Fibroblast of lung (primary cell): ENCODE data around the gene ZFYVE1. TPM values are rescaled to one million over a fixed set of nuclear protein-coding genes. Genes with fewer than 3 reads are reported as not detected.
A peak's percentile ranks its signal among the peaks of the same experiment; 100 is the strongest.
"Not testable (repeated sequence)": the region's sequence is repeated elsewhere in the genome, so short reads cannot be mapped to it uniquely, and the experiment has no call there.

Source experiments
- DNase-seq, 2 donors: peaks; one replicate each; pipeline versions ENCODE4 v3.0.0 to v3.0.0-alpha.2; 2010; ENCODE audit warnings: low read depth in 2 of 2
- H2AFZ ChIP-seq: 2 replicates; pipeline ENCODE4 v1.5.1; 2012; ENCODE audit warnings: low read length, control low read depth, inconsistent platforms
- H3K27ac ChIP-seq: 2 replicates; pipeline ENCODE4 v1.5.1; 2011; ENCODE audit warnings: low read length, control low read depth; ENCODE audit not compliant: insufficient read depth
- H3K27me3 ChIP-seq: 2 replicates; pipeline ENCODE4 v1.5.1; 2011; ENCODE audit warnings: mild to moderate bottlenecking, low read length; ENCODE audit not compliant: control insufficient read depth, insufficient read depth
- H3K36me3 ChIP-seq: 2 replicates; pipeline ENCODE4 v1.5.1; 2011; ENCODE audit warnings: low read length; ENCODE audit not compliant: control insufficient read depth, insufficient read depth
- H3K4me1 ChIP-seq: 2 replicates; pipeline ENCODE4 v1.5.1; 2011; ENCODE audit warnings: low read length; ENCODE audit not compliant: control insufficient read depth, insufficient read depth; ENCODE audit errors: extremely low read depth
- H3K4me2 ChIP-seq: 2 replicates; pipeline ENCODE4 v1.5.1; 2011; ENCODE audit warnings: low read length, control low read depth; ENCODE audit not compliant: insufficient read depth; ENCODE audit errors: extremely low read depth
- H3K4me3 ChIP-seq, 4 experiments: fragments of 200-600 bp in 1 of 4; sonication (generic) in 1 of 4; replicated peaks in 1 of 4; 2 replicates each; pipeline ENCODE4 v1.5.1; 2011 to 2016; ENCODE audit warnings: low read length in 4 of 4, low read depth in 3 of 4, mild to moderate bottlenecking in 3 of 4, control low read depth in 2 of 4, inconsistent platforms in 1 of 4, mixed read lengths in 1 of 4; ENCODE audit not compliant: insufficient read depth in 1 of 4; ENCODE audit errors: control extremely low read depth in 1 of 4
- H3K79me2 ChIP-seq: 2 replicates; pipeline ENCODE4 v1.5.1; 2012; ENCODE audit warnings: mild to moderate bottlenecking, low read length, inconsistent platforms; ENCODE audit not compliant: control insufficient read depth, insufficient read depth
- H3K9ac ChIP-seq: 2 replicates; pipeline ENCODE4 v1.5.1; 2011; ENCODE audit warnings: mild to moderate bottlenecking, low read length, control low read depth; ENCODE audit not compliant: insufficient read depth
- H3K9me3 ChIP-seq: 2 replicates; pipeline ENCODE4 v1.5.1; 2012; ENCODE audit warnings: low read depth, low read length; ENCODE audit not compliant: control insufficient read depth, insufficient read depth
- H4K20me1 ChIP-seq: 2 replicates; pipeline ENCODE4 v1.5.1; 2011; ENCODE audit warnings: low read length; ENCODE audit not compliant: control insufficient read depth, insufficient read depth; ENCODE audit errors: extremely low read depth
- EZH2 ChIP-seq: IDR thresholded peaks from 2 replicates; pipeline ENCODE4 v1.5.1; 2012; ENCODE audit warnings: low read length, control low read depth, mild to moderate bottlenecking; ENCODE audit errors: missing control alignments
- polyA plus RNA-seq, 2 donors: library from polyadenylated mRNA; depleted of rRNA in 1 of 2; stranded (reverse) in 1 of 2; unstranded in 1 of 2; fragments of >200 nt; gene quantifications; 2 replicates each; pipeline ENCODE4 v1.2.1, GENCODE V29; 2011 to 2012; ENCODE audit warnings: missing spikeins in 1 of 2
- total RNA-seq: library from RNA; depleted of rRNA; stranded (reverse); fragments of >200 nt; gene quantifications from 2 replicates; pipeline ENCODE4 v1.2.1, GENCODE V29; 2014
- TF ChIP-seq, protein P1 (sequence below), 2 donors: IDR thresholded peaks in 1 of 2; conservative IDR thresholded peaks in 1 of 2; 1 replicate in 1 of 2; 2 replicates in 1 of 2; pipeline ENCODE4 v1.5.1; 2011 to 2012; ENCODE audit warnings: low read length in 2 of 2, control low read depth in 1 of 2, inconsistent platforms in 1 of 2, low read depth in 1 of 2, mild to moderate bottlenecking in 1 of 2

The ZFYVE1 gene
- total and polyA plus RNA-seq, 2 donors (not counting 1 experiment from before 2014, with no cell fraction given): 18.8 to 22.1 TPM

DNA sequence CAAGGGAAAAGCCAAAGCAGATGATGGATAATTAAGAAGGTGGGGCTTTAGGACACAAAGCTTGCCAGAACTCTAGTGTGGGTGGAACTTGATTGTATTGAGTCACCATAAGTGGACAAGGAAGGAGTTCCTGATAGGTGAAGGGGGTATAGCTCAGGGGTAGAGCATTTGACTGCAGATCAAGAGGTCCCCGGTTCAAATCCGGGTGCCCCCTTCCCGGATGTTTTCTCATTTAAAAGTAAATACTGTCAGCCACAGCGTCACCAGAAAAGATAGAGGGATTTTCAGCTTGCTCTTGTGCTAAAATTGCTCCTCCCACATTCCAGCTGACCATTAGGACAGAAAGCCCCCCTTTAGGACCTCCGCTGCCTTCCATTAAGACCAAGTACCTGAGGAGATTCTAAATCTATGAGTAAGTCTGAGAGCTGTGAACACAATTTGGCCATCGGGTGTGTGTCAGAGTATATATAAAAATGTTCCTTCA lies 64.0 kb downstream of the ZFYVE1 start:
- peak; percentile 87 to 95 for DNase-seq
- TF ChIP-seq, protein P1, sequence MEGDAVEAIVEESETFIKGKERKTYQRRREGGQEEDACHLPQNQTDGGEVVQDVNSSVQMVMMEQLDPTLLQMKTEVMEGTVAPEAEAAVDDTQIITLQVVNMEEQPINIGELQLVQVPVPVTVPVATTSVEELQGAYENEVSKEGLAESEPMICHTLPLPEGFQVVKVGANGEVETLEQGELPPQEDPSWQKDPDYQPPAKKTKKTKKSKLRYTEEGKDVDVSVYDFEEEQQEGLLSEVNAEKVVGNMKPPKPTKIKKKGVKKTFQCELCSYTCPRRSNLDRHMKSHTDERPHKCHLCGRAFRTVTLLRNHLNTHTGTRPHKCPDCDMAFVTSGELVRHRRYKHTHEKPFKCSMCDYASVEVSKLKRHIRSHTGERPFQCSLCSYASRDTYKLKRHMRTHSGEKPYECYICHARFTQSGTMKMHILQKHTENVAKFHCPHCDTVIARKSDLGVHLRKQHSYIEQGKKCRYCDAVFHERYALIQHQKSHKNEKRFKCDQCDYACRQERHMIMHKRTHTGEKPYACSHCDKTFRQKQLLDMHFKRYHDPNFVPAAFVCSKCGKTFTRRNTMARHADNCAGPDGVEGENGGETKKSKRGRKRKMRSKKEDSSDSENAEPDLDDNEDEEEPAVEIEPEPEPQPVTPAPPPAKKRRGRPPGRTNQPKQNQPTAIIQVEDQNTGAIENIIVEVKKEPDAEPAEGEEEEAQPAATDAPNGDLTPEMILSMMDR (conservative IDR thresholded peaks at IDR 0.05 in 1 of 2, IDR thresholded peaks at IDR 0.05 in 1 of 2; ENCODE audit: low read depth in 1 of 2, low read length in 2 of 2): no peak
- no peak for TF ChIP-seq EZH2

DNA sequence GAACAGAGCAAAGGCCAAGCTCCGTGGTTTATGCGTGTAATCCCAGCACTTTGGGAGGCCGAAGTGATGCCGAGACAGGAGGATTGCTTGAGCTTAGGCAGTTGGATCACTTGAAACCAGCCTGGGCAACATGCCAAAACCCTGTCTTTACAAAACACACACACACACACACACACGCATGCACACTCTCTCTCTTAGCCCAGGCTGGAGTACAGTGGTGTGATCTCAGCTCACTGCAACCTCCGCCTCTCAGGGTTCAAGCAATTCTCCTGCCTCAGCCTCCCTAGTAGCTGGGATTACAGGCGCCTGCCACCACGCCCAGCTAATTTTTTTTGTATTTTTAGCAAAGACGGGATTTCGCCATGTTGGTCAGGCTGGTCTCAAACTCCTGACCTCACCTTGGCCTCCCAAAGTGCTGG lies 64.6 kb downstream of the ZFYVE1 start:
- DNase-seq: peak; percentile 76 to 90
- H2AFZ ChIP-seq, H3K27ac ChIP-seq, H3K36me3 ChIP-seq, H3K4me3 ChIP-seq, H3K4me1 ChIP-seq, H3K4me2 ChIP-seq, H3K9ac ChIP-seq, H4K20me1 ChIP-seq, H3K27me3 ChIP-seq, H3K79me2 ChIP-seq, H3K9me3 ChIP-seq: not testable (repeated sequence)

More for the DNA sequence above, 64.0 kb downstream of the ZFYVE1 start:
- H3K4me3 ChIP-seq: no peak overlapping the region
- H3K9me3 ChIP-seq: no peaks in the 10 kb centered on the region
- H2AFZ ChIP-seq: no peak overlapping the region
- peaks cover 4% of the 10 kb centered on the region for H3K36me3 ChIP-seq
- H3K27me3 ChIP-seq: no peaks in the 10 kb centered on the region
- H3K4me2 ChIP-seq: no peak overlapping the region
- no peak overlapping the region for H3K9ac ChIP-seq
- H3K4me1 ChIP-seq: no peaks in the 10 kb centered on the region
- no peak overlapping the region for H3K27ac ChIP-seq
- H4K20me1 ChIP-seq: no peaks in the 10 kb centered on the region
- no peaks in the 10 kb centered on the region for H3K79me2 ChIP-seq

DNA sequence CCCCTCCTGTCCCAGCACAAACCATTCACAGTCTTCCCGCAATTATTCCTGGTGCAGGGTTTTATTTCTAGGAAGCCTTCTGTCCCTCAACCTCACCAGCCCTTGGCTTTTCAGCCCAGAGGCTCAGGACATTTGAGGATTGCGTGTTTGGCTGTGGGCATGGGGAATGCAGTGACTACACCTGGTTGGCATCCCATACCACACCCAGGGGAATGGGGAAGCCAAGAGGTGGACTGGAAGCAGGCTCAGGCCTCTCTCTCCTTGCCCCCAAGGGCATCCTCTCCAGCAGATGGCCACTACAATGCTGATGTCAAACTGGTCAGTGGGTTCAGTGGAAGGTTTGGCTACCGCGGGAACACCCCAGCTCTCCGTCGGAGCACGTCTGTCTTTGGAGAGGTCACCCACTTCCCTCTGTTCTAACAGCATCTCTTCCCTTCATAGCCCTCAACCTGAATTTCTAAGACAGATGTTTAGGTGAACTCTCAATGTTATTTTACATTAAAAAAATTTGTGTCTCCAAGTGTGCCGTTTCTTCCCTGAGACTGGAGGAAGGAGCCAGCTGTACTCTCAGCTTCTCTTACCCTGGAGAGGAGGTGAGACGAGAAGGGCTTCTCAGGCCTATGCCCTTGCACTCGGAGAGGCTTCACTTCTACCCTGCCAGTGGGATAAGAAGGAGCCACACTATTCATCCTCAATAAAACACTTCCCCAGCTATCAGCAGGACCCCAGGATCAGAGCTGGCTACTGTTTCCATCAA lies 65.1 kb downstream of the ZFYVE1 start:
- peak in 1 of 2 donors; percentile 57 for DNase-seq
- Histone ChIP-seq H2AFZ (no peak overlapping the region), H3K4me1 (no peaks in the 10 kb centered on the region), H3K4me2 (no peak overlapping the region), H3K27me3 (no peaks in the 10 kb centered on the region), H3K4me3 (no peak overlapping the region), H3K27ac (no peak overlapping the region), H3K79me2 (no peaks in the 10 kb centered on the region), H3K9ac (no peak overlapping the region), H3K36me3 (peaks cover 4% of the 10 kb centered on the region), H3K9me3 (no peaks in the 10 kb centered on the region), H4K20me1 (no peaks in the 10 kb centered on the region)
- TF ChIP-seq, protein P1 (conservative IDR thresholded peaks at IDR 0.05 in 1 of 2, IDR thresholded peaks at IDR 0.05 in 1 of 2; ENCODE audit: low read depth in 1 of 2, low read length in 2 of 2): no peak
- no peak for TF ChIP-seq EZH2

DNA sequence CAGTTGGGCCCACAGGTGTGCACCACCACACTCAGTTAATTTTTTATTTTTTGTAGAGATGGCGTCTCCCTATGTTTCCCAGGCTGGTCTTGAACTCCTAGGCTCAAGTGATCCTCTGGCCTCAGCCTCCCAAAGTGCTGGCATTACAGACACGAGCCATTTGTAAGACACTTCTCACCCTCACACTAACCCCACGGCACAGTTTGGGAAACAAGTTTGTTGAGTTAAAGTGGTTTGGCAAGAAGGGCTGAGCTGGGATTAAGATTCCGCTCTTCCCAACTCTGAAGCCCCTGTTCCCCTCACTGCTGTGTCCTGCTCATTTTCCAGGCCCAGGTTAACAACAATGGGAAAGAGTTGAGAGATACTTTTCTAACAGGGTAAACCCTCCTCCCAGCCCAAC lies 65.9 kb downstream of the ZFYVE1 start:
- H3K27me3 ChIP-seq, H3K9ac ChIP-seq, H3K4me1 ChIP-seq, DNase-seq, H3K4me2 ChIP-seq, H3K4me3 ChIP-seq, H4K20me1 ChIP-seq, H2AFZ ChIP-seq, H3K9me3 ChIP-seq, H3K27ac ChIP-seq, H3K79me2 ChIP-seq, H3K36me3 ChIP-seq: not testable (repeated sequence)
